SHP77 (cell line): ENCODE results near the gene RPP25L.
A peak's percentile ranks its signal among the peaks of the same experiment; 100 is the strongest.

Source experiments
- DNase-seq, 2 experiments: peaks; one replicate each; lab custom pipeline; 2025; lab: John Stamatoyannopoulos, UW

The RPP25L gene

DNA sequence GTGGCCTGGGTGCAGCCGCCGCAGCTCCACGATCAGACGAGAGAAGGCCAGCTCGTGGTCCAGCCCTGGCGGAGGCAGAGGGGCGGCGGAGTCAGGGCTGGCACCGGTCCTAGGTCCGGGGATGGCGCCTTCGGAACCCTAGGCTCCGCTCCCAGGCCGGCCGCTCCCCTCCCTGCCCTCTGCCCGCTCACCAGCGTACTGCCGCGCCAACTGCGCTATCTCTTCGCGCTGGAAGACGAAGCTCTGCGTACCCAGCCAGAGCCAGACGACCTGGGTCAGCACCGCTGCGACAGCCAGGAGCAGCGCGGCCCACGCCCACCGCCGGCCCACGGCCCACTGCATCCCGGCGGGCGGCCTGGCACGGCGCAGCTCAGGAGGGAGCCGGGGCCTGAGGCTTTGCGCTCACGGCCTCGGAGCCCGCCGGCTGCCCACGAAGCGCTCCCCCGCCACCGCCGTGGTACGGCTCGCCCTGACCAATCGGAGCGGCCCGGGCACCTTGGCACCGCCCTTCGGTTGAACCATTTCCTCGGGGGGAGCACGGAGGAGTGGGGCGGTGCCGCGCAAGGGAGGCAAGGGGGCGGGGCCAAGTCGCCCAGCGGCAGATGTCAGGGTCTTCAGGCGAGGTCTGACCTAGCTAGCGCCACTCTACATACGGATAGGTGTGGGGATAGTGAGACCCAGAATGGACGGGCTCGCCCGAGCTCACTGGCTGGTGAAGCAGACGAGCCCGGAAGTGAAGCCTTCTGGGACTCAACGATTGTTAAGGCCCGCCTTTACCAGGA is 25.6 kb upstream of the RPP25L start, which contains the start of gene SIGMAR1:
TSS of gene SIGMAR1 (minus strand) at position 432 of the 782 bp plus-strand sequence. CDS start at position 342, 90 bp downstream.
- peak; percentile 81 to 86 for DNase-seq

DNA sequence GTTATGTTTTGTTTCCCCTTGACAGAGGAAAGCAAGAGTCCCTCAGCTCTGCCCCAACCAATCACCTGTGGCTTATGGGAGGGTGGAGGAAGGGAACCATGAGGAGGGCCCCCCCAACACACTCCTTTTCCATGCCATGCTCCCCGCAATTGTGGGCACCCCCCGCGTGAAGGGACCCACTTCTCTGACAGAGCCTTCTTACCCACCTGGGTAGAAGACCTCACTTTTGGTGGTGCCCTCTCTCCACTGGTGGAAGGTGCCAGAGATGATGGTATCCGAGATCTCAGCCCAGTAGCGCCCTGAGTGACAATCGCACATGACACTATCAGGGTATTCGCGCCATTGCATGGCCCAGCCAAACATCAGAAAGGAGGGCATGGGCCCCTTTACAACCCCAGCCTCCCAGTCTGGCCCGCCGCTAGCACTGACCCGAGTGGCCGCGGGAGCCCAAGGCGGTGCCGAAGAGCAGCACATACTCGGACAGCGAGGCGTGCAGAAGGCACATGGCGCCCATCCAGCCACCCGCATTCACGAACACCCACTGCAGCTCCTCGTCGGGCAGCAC is 25.0 kb upstream of the RPP25L start:
- no peak for DNase-seq

- DNase-seq, result no peak
These were observed 23.7 kb upstream of the RPP25L start for GRCh38 chr9:34635556-34635955.

DNA sequence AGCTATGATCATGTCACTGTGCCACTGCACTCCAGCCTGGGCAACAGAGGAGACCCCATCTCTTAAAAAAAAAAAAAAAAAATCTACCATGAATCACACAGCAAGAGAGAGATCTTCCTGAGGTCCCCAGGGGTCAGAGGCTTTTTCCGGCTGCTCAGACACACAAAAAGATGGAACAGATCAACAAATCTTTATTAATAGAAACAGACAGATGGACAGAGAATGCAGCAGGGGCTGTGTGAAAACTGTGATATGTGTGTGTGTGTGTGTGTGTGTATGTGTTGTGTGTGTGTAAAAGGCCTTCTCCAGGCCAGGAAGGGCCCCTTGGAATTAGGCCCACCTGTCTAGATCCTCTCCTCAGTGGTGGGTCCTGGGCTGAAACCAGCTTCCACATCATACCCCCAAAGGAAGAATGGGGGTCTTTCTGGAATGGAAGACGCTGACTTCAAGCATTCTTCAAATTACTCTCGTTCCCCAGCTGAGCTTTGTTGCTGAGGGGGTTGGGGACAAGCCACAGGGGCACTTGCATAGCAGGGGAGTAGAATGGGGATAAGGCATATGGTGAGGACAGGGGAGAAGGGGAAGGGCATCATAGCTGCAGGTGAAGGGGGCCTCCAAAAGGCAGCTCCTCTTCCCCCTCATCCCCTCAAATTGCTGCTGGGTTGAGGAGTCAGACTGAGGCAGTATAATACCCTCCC is 22.8 kb upstream of the RPP25L start:
- DNase-seq, result no peak

DNA sequence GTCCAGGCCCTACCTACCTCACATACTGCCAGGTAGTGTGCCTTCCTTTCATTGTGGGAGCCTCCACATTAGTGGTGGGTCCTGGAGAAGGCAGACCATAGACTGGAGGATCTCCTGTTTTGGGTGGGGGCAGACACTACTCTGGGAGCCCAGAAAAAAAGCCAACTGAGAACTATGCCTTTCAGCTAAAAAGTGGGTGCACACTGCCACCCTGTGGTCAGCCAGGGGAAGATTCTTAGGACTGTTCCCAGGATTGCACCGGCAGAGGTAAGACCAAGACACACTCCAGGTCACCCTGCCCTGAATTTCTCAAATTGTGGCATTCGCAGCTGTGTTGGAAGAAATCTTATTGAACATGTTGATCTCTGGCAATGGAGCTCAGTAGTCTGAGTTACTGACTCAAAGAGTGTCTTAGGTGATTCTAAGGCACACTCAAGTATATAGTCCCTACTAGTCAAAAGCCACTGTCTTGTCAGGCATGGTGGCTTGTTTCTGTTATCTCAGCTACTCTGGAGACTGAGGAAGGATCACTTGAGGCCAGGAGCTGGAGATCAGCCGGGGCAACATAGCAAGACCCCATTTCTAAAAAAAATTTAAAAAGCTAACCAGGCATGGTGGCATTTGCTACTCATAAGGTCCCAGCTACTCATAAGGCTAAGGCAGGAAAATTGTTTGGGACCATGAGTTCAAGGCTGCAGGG is 22.1 kb upstream of the RPP25L start:
- peak in 1 of 2 experiments; percentile 22 for DNase-seq

DNA sequence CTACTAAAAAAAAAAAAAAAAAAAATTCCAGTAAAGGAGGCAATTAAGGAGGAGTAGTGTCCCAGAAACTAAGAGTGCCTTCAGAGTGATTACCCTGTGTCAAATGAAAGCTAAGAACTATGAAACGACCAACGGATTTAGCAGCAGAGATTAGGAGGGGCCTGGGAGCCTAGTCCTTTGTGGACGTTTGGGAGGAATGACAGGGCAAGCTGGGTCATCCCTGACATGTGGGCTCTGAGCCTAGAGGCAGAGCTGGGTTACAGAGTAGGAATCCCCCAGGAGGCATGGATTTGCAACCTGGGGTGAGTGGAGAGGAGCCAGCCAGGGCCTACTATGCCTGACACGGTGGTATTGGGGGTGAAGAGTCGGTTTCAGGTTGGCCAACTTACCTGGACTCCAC is 21.3 kb upstream of the RPP25L start:
- DNase-seq, result no peak

DNA sequence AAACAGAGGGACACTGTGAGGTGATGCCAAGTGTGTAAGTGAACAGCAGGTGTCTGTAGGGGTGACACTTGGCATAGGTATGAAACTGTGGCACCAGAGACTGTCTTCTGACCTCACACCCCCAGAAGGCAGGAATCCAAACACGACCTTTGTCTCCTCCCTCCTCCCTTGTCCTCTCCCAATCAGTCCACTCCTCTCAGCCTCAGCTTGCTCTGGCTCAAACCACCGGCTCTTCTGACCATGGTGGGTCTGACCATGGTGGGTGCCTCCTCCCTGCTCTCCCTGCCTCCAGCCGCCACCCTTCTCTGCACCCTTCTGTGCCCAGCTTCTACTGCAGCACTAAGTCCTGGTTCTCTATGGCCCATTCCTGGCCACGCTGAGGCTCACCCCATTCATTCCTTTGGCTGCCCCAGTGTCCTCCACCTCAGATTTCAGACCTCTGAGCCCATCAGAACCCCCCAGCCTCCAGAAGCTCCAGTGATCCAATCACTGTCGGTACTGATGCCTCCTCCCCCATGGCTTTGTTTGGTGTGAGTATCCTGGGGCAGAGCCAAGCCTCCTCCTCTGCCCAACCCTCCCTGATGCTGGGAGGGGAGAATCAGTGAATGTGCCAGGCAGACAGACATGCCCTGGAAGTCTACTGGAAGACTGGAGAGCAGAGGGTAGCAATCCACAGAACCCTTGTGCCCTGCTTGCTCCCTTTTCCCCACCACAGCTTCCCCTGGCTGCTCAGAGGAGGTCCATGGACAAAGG is 18.7 kb upstream of the RPP25L start:
- no peak for DNase-seq

- DNase-seq, result no peak
These were observed 17.6 kb upstream of the RPP25L start for GRCh38 chr9:34629491-34629808.

DNA sequence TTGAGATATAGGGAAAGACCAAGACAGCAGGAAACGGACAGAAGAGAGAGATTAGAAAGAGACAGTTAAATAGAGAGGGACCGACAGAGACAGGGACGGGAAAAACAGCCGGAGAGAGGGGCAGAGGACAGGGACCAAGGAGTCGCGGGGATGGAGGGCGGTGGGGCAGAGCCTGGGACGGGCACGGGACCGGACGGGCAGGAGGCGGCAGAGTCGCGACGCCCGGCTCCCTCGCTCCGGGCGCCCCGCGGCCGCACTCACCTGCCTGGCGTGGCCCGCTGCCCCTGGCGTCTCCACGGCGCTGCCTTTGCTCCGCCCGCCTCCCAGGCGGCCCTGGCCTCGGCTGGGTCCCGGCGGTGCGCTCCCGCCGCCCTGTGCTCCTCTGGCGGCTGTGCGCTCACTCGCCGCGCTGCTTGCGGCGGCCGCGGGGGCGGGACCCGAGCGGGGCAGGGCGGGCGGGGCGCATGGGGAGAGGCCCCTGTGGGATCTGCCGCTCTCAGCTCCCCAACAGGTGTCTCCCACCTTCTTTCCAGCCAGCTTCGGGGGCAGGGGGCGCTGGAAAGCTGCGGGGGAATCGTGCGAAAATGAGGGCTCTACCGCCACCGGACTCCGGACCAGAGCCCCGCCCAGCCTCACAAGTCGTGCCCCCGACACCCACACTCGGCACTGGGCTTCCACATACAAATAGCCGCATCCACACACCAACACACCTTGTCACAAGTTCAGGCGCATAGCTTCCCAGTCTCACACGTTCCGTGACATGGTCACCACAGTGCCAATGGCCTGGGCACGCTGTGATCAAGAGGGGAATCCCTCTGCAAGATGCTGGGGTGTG is 17.0 kb upstream of the RPP25L start, which contains the start of gene ARID3C:
TSS of gene ARID3C (minus strand) at position 411 of the 835 bp plus-strand sequence. CDS start 1,052 bp downstream, outside the sequence.
- DNase-seq, result no peak

- no peak for DNase-seq
These were observed 16.1 kb upstream of the RPP25L start for GRCh38 chr9:34627716-34628655.

DNA sequence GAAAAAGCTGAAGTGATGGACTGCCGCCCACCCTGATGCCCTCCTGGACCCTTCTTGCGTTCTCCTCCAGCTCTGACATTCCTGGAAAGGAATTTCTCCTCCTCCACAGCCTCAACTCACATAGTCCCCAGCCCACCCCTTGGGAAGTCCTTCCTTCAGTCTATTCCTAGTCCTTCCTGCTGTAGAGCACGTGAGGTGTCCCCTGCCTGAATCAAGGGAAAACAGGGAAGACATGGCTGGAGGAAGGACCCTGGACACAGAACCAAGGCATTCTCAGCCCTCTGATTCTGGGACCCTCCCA is 13.2 kb upstream of the RPP25L start:
- DNase-seq, result no peak

GRCh38 chr9:34624475-34625185 is 12.7 kb upstream of the RPP25L start:
- DNase-seq, result no peak

- no peak for DNase-seq
These were observed 11.7 kb upstream of the RPP25L start for GRCh38 chr9:34623374-34624235.

DNA sequence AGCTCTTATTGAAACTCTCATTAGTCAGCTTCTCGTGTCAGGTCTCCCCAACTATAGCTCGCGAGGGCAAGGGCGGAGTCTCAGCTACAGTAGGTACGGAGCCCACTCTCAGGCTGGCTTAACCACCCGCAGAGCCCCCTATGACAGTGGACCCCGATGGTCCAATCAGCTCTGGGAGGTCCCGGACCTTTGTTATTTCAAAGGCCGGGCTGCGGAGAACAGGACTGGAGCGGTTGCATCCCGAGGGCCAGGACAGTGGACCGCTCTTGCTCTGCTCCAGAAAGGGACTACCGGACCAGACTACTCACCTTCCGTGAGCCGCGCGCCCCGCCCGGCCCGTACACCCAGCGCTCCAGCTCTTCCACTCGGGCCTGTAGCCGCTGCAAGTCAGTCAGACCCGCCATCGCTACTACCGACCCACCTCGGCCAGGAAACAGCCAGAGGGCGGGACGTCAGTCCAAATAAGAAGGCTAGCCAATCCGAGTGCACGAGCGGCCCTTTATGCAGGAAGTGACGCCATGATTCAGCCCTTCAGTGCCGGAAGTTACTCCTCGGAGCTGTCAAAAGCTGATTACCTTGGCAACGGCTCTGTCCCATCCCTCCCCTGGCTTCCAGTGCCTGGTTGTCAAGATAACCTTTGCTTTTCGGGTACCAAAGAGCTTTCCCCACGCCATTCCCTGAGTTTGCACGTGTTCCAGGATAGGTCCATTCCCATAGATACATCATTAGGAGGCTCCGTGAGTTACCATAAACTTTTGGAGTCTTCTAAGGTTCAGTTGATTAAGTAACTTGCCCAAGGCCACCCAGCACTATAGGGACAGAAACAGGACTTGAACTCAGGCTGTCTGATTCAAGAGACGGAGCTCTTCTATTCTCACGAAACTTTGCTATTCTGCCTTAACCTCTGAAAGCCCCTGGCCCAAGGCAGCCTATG is 8.4 kb upstream of the RPP25L start, which contains the start of gene DCTN3:
TSS of gene DCTN3 (minus strand) at position 435 of the 934 bp plus-strand sequence. CDS start at position 404, 31 bp downstream.
- peak; percentile 66 to 85 for DNase-seq

DNA sequence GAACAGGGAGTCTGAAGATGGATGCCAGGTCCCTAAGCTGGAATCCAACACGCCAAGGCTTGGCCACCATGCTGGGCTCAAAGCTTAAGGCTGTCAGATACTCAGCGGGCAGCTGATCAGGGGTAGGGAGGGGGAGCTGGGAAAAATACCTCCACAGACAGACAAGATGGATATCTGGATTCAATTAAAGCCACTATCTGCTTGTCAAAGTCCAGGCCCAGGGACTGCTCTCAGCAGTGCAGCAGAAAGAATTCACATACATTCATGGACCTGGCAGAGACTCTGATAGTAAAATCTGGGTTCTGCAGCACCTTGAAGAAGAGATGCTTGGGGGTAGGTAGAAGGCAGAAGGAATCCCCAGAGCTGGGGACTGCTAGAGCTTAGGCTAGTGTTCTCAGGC is 3.2 kb upstream of the RPP25L start:
- no peak for DNase-seq

GRCh38 chr9:34612788-34613390 is 992 bp upstream of the RPP25L start:
- peak; percentile 13 to 70 for DNase-seq
